Measurements from ENCODE around the gene PDZRN4. TPM values are rescaled to one million over a fixed set of nuclear protein-coding genes. Genes with fewer than 3 reads are reported as not detected.

PDZRN4 gene
- total RNA-seq, 1 donor = not detected

GRCh38 chr12:41527062-41527461 is 338.9 kb downstream of the PDZRN4 start:
- Histone ChIP-seq H4K20me1 (ENCODE audit: insufficient read depth, low read length) (no peaks in the 10 kb centered on the region), H3K4me2 (ENCODE audit: insufficient read depth, low read length) (no peak overlapping the region), H3K9me3 (ENCODE audit: low read depth, low read length) (no peaks in the 10 kb centered on the region), H3K27ac (ENCODE audit: low read depth, low read length) (no peak overlapping the region), H3K36me3 (ENCODE audit: insufficient read depth, low read length) (no peaks in the 10 kb centered on the region), H3K27me3 (ENCODE audit: insufficient read depth, low read length) (no peaks in the 10 kb centered on the region), H3K4me3 (ENCODE audit: insufficient read depth, low read length) (no peak overlapping the region), H3K4me1 (ENCODE audit: insufficient read depth, low read length) (no peaks in the 10 kb centered on the region), H3K79me2 (ENCODE audit: insufficient read depth, low read length) (no peaks in the 10 kb centered on the region), H2AFZ (ENCODE audit: low read length) (no peak overlapping the region)
- no peak for DNase-seq (ENCODE audit: insufficient read length, low spot score, missing footprints)
- TF ChIP-seq CTCF (IDR thresholded peaks at IDR 0.05; ENCODE audit: extremely low read depth, low read depth, low read length) = no peak

GRCh38 chr12:41527534-41528116 is 339.5 kb downstream of the PDZRN4 start:
- no peak for TF ChIP-seq CTCF (IDR thresholded peaks at IDR 0.05; ENCODE audit: extremely low read depth, low read depth, low read length)
- H3K36me3 ChIP-seq (ENCODE audit: insufficient read depth, low read length) = no peaks in the 10 kb centered on the region
- no peak for DNase-seq (ENCODE audit: insufficient read length, low spot score, missing footprints)
- no peak overlapping the region for H3K27ac ChIP-seq (ENCODE audit: low read depth, low read length)
- no peak overlapping the region for H3K4me2 ChIP-seq (ENCODE audit: insufficient read depth, low read length)
- no peaks in the 10 kb centered on the region for H3K4me1 ChIP-seq (ENCODE audit: insufficient read depth, low read length)
- H3K9me3 ChIP-seq (ENCODE audit: low read depth, low read length) = no peaks in the 10 kb centered on the region
- H4K20me1 ChIP-seq (ENCODE audit: insufficient read depth, low read length) = no peaks in the 10 kb centered on the region
- no peaks in the 10 kb centered on the region for H3K27me3 ChIP-seq (ENCODE audit: insufficient read depth, low read length)
- H2AFZ ChIP-seq (ENCODE audit: low read length) = no peak overlapping the region
- H3K4me3 ChIP-seq (ENCODE audit: insufficient read depth, low read length) = no peak overlapping the region
- H3K79me2 ChIP-seq (ENCODE audit: insufficient read depth, low read length) = no peaks in the 10 kb centered on the region

GRCh38 chr12:41528874-41529273 is 340.8 kb downstream of the PDZRN4 start:
- no peaks in the 10 kb centered on the region for H3K9me3 ChIP-seq (ENCODE audit: low read depth, low read length)
- no peaks in the 10 kb centered on the region for H3K79me2 ChIP-seq (ENCODE audit: insufficient read depth, low read length)
- H4K20me1 ChIP-seq (ENCODE audit: insufficient read depth, low read length) = no peaks in the 10 kb centered on the region
- no peaks in the 10 kb centered on the region for H3K27me3 ChIP-seq (ENCODE audit: insufficient read depth, low read length)
- no peak overlapping the region for H3K4me3 ChIP-seq (ENCODE audit: insufficient read depth, low read length)
- no peaks in the 10 kb centered on the region for H3K4me1 ChIP-seq (ENCODE audit: insufficient read depth, low read length)
- DNase-seq (ENCODE audit: insufficient read length, low spot score, missing footprints) = no peak
- H2AFZ ChIP-seq (ENCODE audit: low read length) = no peak overlapping the region
- H3K27ac ChIP-seq (ENCODE audit: low read depth, low read length) = no peak overlapping the region
- H3K36me3 ChIP-seq (ENCODE audit: insufficient read depth, low read length) = no peaks in the 10 kb centered on the region
- no peak for TF ChIP-seq CTCF (IDR thresholded peaks at IDR 0.05; ENCODE audit: extremely low read depth, low read depth, low read length)
- no peak overlapping the region for H3K4me2 ChIP-seq (ENCODE audit: insufficient read depth, low read length)

GRCh38 chr12:41530441-41530840 is 342.3 kb downstream of the PDZRN4 start:
- Histone ChIP-seq H2AFZ (ENCODE audit: low read length) (no peak overlapping the region), H3K9me3 (ENCODE audit: low read depth, low read length) (no peaks in the 10 kb centered on the region), H3K4me1 (ENCODE audit: insufficient read depth, low read length) (no peaks in the 10 kb centered on the region), H3K36me3 (ENCODE audit: insufficient read depth, low read length) (no peaks in the 10 kb centered on the region), H4K20me1 (ENCODE audit: insufficient read depth, low read length) (no peaks in the 10 kb centered on the region), H3K27me3 (ENCODE audit: insufficient read depth, low read length) (no peaks in the 10 kb centered on the region), H3K4me2 (ENCODE audit: insufficient read depth, low read length) (no peak overlapping the region), H3K27ac (ENCODE audit: low read depth, low read length) (no peak overlapping the region), H3K79me2 (ENCODE audit: insufficient read depth, low read length) (no peaks in the 10 kb centered on the region), H3K4me3 (ENCODE audit: insufficient read depth, low read length) (no peak overlapping the region)
- TF ChIP-seq CTCF (IDR thresholded peaks at IDR 0.05; ENCODE audit: extremely low read depth, low read depth, low read length) = no peak
- DNase-seq (ENCODE audit: insufficient read length, low spot score, missing footprints) = peak; percentile 27
